HG02763 (cell line): ENCODE measurements around the gene SPATA31D1.
"Not testable (repeated sequence)": the region's sequence is repeated elsewhere in the genome, so short reads cannot be mapped to it uniquely, and the experiment has no call there.

ENCODE experiments used
- ATAC-seq: cut with Tn5 transposase; IDR thresholded peaks from one replicate; pipeline ENCODE4 v1.9.1; 2021; ENCODE audit warnings: mild to moderate bottlenecking, moderate library complexity; ENCODE audit not compliant: unreplicated experiment

SPATA31D1 gene

GRCh38 chr9:81988472-81988871, at the start of gene SPATA31D1:
Gene SPATA31D1 (plus strand): TSS chr9:81988772. CDS start chr9:81988819, 47 bp downstream.
- not testable (repeated sequence) for ATAC-seq

- ATAC-seq, result not testable (repeated sequence)
These were observed 45.2 kb upstream of the SPATA31D1 start, which contains the start of gene SPATA31D3 for GRCh38 chr9:81943393-81943792. Gene SPATA31D3 (plus strand): TSS chr9:81943500. CDS start chr9:81943586, 86 bp downstream.

- not testable (repeated sequence) for ATAC-seq
These were observed 39.9 kb upstream of the SPATA31D1 start for GRCh38 chr9:81948650-81949049.

- no peak for ATAC-seq
These were observed 35.5 kb upstream of the SPATA31D1 start for GRCh38 chr9:81953096-81953495.

GRCh38 chr9:81955625-81956024, 32.9 kb upstream of the SPATA31D1 start:
- no peak for ATAC-seq

GRCh38 chr9:81964218-81965171, 24.1 kb upstream of the SPATA31D1 start:
- ATAC-seq, result no peak

GRCh38 chr9:81968026-81968425, 20.5 kb upstream of the SPATA31D1 start:
- no peak for ATAC-seq

GRCh38 chr9:81969971-81970370, 18.6 kb upstream of the SPATA31D1 start:
- ATAC-seq, result no peak

- ATAC-seq, result no peak
These were observed 16.8 kb upstream of the SPATA31D1 start for GRCh38 chr9:81971727-81972126.

GRCh38 chr9:81974764-81975163, 13.8 kb upstream of the SPATA31D1 start:
- ATAC-seq, result no peak

- ATAC-seq, result no peak
These were observed 12.2 kb upstream of the SPATA31D1 start for GRCh38 chr9:81976351-81976750.

- peak; percentile 72 for ATAC-seq
These were observed 9.4 kb upstream of the SPATA31D1 start for GRCh38 chr9:81979196-81979595.

GRCh38 chr9:81980568-81980967, 8.0 kb upstream of the SPATA31D1 start:
- ATAC-seq, result no peak

GRCh38 chr9:81981883-81982282, 6.7 kb upstream of the SPATA31D1 start:
- ATAC-seq, result no peak

- ATAC-seq, result no peak
These were observed 3.6 kb upstream of the SPATA31D1 start for GRCh38 chr9:81984928-81985327.

- no peak for ATAC-seq
These were observed 2.5 kb upstream of the SPATA31D1 start for GRCh38 chr9:81986051-81986450.

GRCh38 chr9:81989700-81990099, 1.1 kb downstream of the SPATA31D1 start:
- no peak for ATAC-seq

GRCh38 chr9:81993656-81994055, 5.1 kb downstream of the SPATA31D1 start:
- no peak for ATAC-seq

GRCh38 chr9:81999806-82000205, 11.2 kb downstream of the SPATA31D1 start:
- ATAC-seq, result no peak

GRCh38 chr9:82010711-82011110, 22.1 kb downstream of the SPATA31D1 start:
- ATAC-seq, result no peak

- ATAC-seq, result no peak
These were observed 22.6 kb downstream of the SPATA31D1 start for GRCh38 chr9:82011133-82011532.

GRCh38 chr9:82012276-82012675, 23.7 kb downstream of the SPATA31D1 start:
- ATAC-seq, result no peak
